IPS DF 6.9 (cell line): Measurements from ENCODE around the gene F11.
"Not testable (repeated sequence)": the region's sequence is repeated elsewhere in the genome, so short reads cannot be mapped to it uniquely, and the experiment has no call there.

Source experiments
- DNase-seq: peaks from one replicate; pipeline ENCODE4 v3.0.0-alpha.2; 2013; ENCODE audit warnings: low read depth, low spot score
- H3K27ac ChIP-seq: one replicate; pipeline ENCODE4 v1.5.1; 2013; ENCODE audit warnings: low read length, control low read depth
- H3K27me3 ChIP-seq: 2 replicates; pipeline ENCODE4 v1.6.1; 2013; ENCODE audit warnings: mild to moderate bottlenecking, low read length; ENCODE audit not compliant: control insufficient read depth, insufficient read depth
- H3K36me3 ChIP-seq: 2 replicates; pipeline ENCODE4 v1.6.1; 2013; ENCODE audit warnings: low read length; ENCODE audit not compliant: control insufficient read depth, insufficient read depth
- H3K4me1 ChIP-seq: 2 replicates; pipeline ENCODE4 v1.6.1; 2013; ENCODE audit warnings: low read length; ENCODE audit not compliant: control insufficient read depth, insufficient read depth
- H3K4me3 ChIP-seq: 2 replicates; pipeline ENCODE4 v1.5.1; 2013; ENCODE audit warnings: mild to moderate bottlenecking, low read length
- H3K9me3 ChIP-seq: 2 replicates; pipeline ENCODE4 v1.6.1; 2013; ENCODE audit warnings: low read length, inconsistent platforms; ENCODE audit not compliant: control insufficient read depth, insufficient read depth
- WGBS: extraction: QIAGEN DNeasy Blood & Tissue Kit; methylation state at CpG from one replicate; pipeline ENCODE4 v1.1.7; 2013; ENCODE audit warnings: mixed read lengths, missing lambda C conversion rate; ENCODE audit not compliant: insufficient read length, insufficient coverage; 5-methylcytosine and 5-hydroxymethylcytosine counted together

The F11 gene

DNA sequence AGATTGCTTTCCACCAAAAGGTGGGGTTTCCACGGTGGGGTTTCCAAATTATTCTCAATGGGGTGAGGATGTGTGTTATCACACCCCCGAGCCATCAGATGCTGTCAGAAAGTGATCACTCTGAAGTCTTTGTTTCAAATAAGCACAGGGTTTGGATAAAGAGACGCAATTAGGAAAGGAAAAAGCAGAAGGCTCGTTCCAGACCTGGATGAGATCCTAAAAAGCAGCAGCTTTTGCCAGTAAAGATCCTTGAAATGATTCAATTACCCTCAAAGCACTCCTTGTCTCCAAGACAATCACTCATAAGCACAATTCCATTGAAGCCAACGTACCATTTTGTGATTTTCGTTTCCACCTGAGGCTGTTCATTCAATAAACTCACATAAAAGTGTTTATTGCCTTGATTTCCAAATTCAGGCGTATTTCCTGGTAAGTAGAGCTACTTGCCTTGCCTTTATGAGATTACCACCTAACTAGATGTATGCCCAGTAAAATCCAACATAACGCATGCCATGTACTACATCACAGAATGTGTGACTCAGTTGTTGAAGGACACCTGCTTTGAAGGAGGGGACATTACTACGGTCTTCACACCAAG, 5.2 kb downstream of the F11 start:
- Histone ChIP-seq H3K4me3 (no peak overlapping the region), H3K36me3 (no peaks in the 10 kb centered on the region), H3K27me3 (no peaks in the 10 kb centered on the region), H3K27ac (no peak overlapping the region), H3K4me1 (no peaks in the 10 kb centered on the region), H3K9me3 (no peaks in the 10 kb centered on the region)
- no peak for DNase-seq
- no CpG with 5 or more reads among the region's 9 CpGs for WGBS

DNA sequence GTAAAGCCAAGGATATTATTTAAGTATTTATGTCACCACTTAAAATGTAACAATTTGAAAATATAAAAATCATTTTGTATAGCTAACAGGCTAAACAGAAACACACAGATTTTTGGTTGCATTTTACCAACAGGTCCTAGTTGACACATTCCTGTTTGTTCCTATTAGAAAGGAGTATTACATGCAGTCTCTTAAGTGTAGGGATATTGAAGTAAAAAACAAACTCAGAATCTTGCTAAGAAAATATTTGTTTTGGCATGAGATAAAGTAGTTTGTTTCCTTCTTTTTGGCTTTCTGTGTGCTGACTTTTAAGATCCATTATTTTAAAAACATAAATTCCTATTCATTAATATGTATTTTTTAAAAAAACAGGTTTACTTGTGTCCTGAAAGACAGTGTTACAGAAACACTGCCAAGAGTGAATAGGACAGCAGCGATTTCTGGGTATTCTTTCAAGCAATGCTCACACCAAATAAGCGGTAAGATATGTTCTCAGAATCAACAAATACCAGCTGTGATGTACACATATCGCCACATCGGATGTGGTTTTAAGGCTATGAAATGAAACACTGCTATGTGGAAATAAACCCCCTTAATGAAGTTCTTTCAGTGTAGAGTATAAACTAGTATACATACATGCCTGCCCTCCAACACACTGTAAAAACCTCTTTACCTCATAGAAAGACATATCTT, 6.9 kb downstream of the F11 start:
- H3K36me3 ChIP-seq: no peaks in the 10 kb centered on the region
- H3K27ac ChIP-seq: no peak overlapping the region
- no peak overlapping the region for H3K4me3 ChIP-seq
- no peaks in the 10 kb centered on the region for H3K27me3 ChIP-seq
- no peaks in the 10 kb centered on the region for H3K9me3 ChIP-seq
- WGBS: no CpG with 5 or more reads among the region's 4 CpGs
- H3K4me1 ChIP-seq: no peaks in the 10 kb centered on the region
- no peak for DNase-seq

DNA sequence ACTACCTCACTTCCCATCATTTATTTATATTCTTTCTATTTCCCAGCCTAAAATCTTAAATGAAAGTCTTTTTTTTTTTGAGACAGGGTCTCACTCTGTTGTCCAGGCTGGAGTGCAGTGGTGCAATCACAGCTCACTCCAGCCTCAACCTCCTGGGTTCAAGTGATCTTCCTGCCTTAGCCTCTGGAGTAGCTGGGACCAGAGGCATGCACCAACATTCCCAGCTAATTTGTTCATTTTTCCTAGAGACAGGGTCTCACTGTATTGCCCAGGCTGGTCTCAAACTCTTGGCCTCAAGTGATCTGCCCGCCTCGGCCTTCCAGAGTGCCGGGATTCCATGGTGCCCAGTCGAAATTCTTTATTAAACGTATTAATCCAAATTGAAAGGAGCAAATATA, 7.4 kb downstream of the F11 start:
- H3K27ac ChIP-seq, H3K4me1 ChIP-seq, H3K4me3 ChIP-seq, H3K36me3 ChIP-seq, H3K9me3 ChIP-seq, DNase-seq, H3K27me3 ChIP-seq: not testable (repeated sequence)
- WGBS: no CpG with 5 or more reads among the region's 5 CpGs

DNA sequence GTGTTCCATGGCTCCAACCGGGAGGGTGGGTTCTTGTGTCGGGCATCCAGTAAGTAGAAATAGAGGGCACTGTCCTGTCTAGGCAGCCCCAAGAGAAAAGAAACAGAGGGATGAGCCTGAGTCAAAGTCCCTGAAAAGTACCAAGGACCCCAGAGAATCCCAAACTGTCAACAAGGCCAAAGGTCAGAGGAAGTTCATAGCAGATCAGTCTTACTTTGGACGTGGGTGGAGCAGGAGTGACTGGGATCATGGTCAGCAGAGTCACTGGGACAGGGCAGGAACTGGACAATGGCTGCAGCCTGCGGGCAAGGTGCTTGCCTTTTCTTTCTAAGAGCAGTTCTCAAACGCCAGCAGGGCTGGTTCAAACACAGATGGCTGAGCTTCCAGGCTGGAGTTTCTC, 17.3 kb downstream of the F11 start:
- no peaks in the 10 kb centered on the region for H3K9me3 ChIP-seq
- DNase-seq: no peak
- no CpG with 5 or more reads among the region's 5 CpGs for WGBS
- no peaks in the 10 kb centered on the region for H3K27me3 ChIP-seq
- H3K4me3 ChIP-seq: no peak overlapping the region
- H3K27ac ChIP-seq: no peak overlapping the region
- H3K4me1 ChIP-seq: no peaks in the 10 kb centered on the region
- no peaks in the 10 kb centered on the region for H3K36me3 ChIP-seq

DNA sequence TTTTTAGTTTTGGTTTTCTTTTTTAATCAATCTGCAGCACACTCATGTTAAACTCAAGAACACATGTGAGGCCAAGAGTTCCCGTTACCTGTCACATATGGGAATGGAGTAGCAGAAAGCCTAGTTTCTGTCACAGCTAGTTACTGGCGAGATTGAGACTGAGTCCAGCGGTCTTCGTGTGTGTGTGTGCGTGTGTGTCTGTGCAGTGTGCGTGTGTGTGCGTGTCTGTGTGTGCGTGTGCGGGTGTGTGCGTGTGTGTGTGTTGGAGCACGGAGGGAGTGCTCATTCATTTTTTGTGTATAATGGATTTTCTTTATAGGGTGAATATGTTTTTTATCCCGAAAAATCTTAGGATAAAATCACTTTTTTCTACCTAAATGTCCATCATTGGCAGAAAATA, 19.2 kb downstream of the F11 start:
- Histone ChIP-seq H3K27me3 (no peaks in the 10 kb centered on the region), H3K4me1 (no peaks in the 10 kb centered on the region), H3K4me3 (no peak overlapping the region), H3K36me3 (no peaks in the 10 kb centered on the region), H3K27ac (no peak overlapping the region), H3K9me3 (no peaks in the 10 kb centered on the region)
- WGBS: 100% methylated on average over 6 of the region's 12 CpGs
- DNase-seq: no peak

DNA sequence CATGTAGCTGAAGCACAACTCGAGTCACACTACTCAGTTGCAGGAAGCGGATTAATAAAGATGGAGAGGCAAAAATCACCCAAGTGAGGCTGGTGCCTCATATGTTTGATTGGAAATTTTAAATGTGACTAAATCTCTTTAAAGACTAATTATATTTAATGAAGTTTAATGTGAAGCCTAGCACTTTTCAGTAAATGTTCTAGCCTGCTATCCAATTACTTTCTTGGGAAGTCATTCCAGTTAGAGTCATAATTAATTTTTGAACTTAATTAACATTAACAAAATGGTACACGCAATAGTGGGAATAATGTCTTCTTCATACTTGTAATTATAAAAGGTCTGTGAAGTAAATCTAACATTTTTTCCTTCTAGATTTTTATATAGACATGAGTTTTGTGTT, 20.6 kb downstream of the F11 start:
- H3K4me3 ChIP-seq: no peak overlapping the region
- WGBS: no CpG with 5 or more reads among the region's 3 CpGs
- no peaks in the 10 kb centered on the region for H3K36me3 ChIP-seq
- no peaks in the 10 kb centered on the region for H3K4me1 ChIP-seq
- no peaks in the 10 kb centered on the region for H3K9me3 ChIP-seq
- no peak overlapping the region for H3K27ac ChIP-seq
- DNase-seq: no peak
- H3K27me3 ChIP-seq: no peaks in the 10 kb centered on the region

DNA sequence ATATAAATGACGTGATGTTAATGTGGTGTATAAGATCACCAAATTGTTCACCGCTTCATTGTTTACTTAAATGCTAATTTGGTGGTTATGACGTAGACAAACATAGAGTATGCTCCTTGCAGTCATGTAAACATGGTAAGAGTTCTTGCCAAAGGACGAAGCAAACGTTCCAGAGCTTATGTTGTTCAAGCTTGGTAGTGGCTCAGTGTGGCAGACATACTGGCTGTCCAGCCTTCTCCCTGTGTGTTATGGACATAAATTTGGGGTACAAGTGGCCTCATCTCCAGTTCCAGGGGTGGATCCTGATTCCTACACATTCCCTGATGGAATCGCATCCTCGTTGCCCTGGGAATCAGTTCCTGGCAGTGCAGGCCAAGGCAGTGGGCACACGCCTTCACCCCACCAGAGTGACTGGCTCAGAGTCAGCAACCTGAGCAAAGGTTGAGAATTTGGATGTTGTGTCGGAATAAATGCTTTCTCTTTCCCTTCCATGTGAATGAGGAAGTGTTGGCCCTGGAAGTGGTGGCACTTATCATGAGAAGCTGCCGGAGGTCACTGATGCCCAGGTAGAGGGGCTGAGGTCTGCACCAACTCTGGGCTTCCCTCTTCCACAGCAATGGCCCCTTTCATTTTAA, 25.4 kb downstream of the F11 start:
- H3K36me3 ChIP-seq: no peaks in the 10 kb centered on the region
- no CpG with 5 or more reads among the region's 10 CpGs for WGBS
- no peak overlapping the region for H3K27ac ChIP-seq
- H3K27me3 ChIP-seq: no peaks in the 10 kb centered on the region
- H3K9me3 ChIP-seq: no peaks in the 10 kb centered on the region
- H3K4me1 ChIP-seq: no peaks in the 10 kb centered on the region
- no peak for DNase-seq
- no peak overlapping the region for H3K4me3 ChIP-seq

DNA sequence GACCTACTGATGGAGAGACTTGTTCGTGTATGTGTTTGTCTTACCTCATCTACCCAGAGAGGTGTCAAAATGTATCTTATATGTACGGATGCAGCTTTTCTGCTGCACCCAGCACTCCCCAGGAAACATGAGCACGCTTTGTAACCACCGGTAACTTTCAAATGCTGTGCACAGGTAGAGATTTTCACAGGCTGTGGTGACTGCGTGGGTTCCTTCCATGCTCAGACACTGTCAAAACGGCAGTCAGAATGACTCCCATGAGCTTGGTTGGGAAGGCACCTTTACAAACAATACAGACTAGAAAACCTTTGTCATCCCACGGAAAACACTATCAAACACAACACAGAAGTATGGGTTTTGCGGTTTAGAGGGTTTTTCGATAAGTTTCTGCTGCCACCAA, 28.2 kb downstream of the F11 start:
- no peak overlapping the region for H3K4me3 ChIP-seq
- H3K27me3 ChIP-seq: no peaks in the 10 kb centered on the region
- peaks cover 6% of the 10 kb centered on the region for H3K4me1 ChIP-seq
- H3K36me3 ChIP-seq: no peaks in the 10 kb centered on the region
- DNase-seq: no peak
- H3K9me3 ChIP-seq: no peaks in the 10 kb centered on the region
- no peak overlapping the region for H3K27ac ChIP-seq
- no CpG with 5 or more reads among the region's 9 CpGs for WGBS

DNA sequence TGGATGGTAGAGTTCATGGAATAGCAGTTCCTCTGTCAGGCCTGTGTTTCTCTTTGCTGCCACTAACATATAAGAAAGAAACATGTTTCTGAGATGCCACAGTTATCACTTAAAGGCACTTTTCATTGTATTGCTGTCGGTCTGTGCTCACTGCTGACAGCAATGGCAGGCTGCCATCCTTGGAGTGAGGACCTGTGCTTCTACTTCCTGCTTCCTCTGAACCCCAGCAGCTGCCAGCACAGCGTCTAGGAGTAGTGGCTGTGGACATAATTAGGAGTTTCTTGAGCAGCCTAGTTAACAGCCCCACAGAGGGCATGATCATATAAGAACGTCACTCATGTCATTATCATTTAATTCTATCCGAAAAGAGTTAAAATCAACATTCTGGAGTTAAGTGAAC, 30.5 kb downstream of the F11 start:
- Histone ChIP-seq H3K4me3 (no peak overlapping the region), H3K36me3 (no peaks in the 10 kb centered on the region), H3K27ac (no peak overlapping the region), H3K27me3 (no peaks in the 10 kb centered on the region), H3K4me1 (peaks cover 6% of the 10 kb centered on the region), H3K9me3 (no peaks in the 10 kb centered on the region)
- DNase-seq: no peak
- WGBS: no CpG with 5 or more reads among the region's 4 CpGs

DNA sequence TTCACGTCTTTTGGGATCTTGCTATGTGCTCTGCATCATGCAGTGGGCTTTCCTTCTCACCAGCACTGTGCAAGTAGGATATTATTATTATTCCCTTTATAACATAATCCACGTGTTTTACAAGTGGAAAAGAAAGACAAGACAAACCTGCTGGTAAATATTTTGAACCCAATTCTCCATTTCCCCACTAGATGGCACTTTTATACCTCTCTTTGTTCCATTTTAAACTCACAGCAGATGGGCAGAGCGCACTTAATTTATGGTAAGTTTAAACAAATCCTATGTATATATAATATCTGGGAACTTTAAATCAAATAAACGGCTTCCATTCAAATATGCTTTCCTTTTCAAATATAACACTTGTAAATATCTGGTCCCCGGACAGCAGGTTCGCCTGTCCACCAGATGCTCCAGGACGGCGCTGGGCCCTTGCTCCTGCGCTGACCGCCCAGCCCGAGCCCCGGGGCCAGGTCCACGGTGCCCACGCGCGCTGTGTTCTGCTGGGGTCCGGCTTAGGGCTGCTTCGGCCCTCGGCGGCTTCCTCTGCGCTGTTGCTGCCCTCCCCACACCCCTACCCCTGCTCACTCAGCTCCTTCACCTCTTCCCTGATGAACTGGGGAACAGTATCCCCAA, 31.1 kb downstream of the F11 start:
- H3K36me3 ChIP-seq: no peaks in the 10 kb centered on the region
- no peaks in the 10 kb centered on the region for H3K9me3 ChIP-seq
- WGBS: no CpG with 5 or more reads among the region's 21 CpGs
- H3K4me3 ChIP-seq: no peak overlapping the region
- no peaks in the 10 kb centered on the region for H3K27me3 ChIP-seq
- peak; percentile 31 for DNase-seq
- peaks cover 6% of the 10 kb centered on the region for H3K4me1 ChIP-seq
- no peak overlapping the region for H3K27ac ChIP-seq
